SU-DHL-6 (cell line): ENCODE results near the gene ATG13.
"Not testable (repeated sequence)": the region's sequence is repeated elsewhere in the genome, so short reads cannot be mapped to it uniquely, and the experiment has no call there.

Experiments
- H2AFZ ChIP-seq: fragments of 200-600 bp; sonication (generic); 2 replicates; pipeline ENCODE4 v1.6.1; 2014; ENCODE audit warnings: low read depth, mild to moderate bottlenecking, moderate library complexity, mixed read lengths, antibody characterized with exemption, low read length; ENCODE audit not compliant: severe bottlenecking
- H3F3A ChIP-seq: fragments of 200-600 bp; shearing (Covaris generic); 2 replicates; pipeline ENCODE4 v1.6.0; 2016; ENCODE audit warnings: antibody characterized with exemption, mild to moderate bottlenecking; ENCODE audit not compliant: insufficient read depth
- H3K27ac ChIP-seq: fragments of 200-600 bp; sonication (generic); 2 replicates; pipeline ENCODE4 v1.5.1; 2016; ENCODE audit warnings: low read depth, mild to moderate bottlenecking, low read length, moderate library complexity, mixed read lengths
- H3K27me3 ChIP-seq: fragments of 200-600 bp; sonication (generic), shearing (Covaris generic); 2 replicates; pipeline ENCODE4 v1.6.0; 2014; ENCODE audit warnings: mild to moderate bottlenecking, low read length
- H3K36me3 ChIP-seq: fragments of 200-600 bp; sonication (generic); 2 replicates; pipeline ENCODE4 v1.6.1; 2014; ENCODE audit warnings: mild to moderate bottlenecking, low read length, mixed read lengths
- H3K4me2 ChIP-seq: fragments of 300-600, 200-600 bp; shearing (Covaris generic), sonication (generic); 2 replicates; pipeline ENCODE4 v1.6.0; 2014; ENCODE audit warnings: low read length, low read depth, mild to moderate bottlenecking; ENCODE audit not compliant: poor library complexity, severe bottlenecking
- H3K4me3 ChIP-seq: fragments of 200-600 bp; sonication (generic); 2 replicates; pipeline ENCODE4 v1.5.1; 2014; ENCODE audit warnings: antibody characterized with exemption, low read length, mild to moderate bottlenecking, mixed read lengths; ENCODE audit not compliant: insufficient read depth, poor library complexity, severe bottlenecking
- H3K79me2 ChIP-seq: fragments of 200-600 bp; sonication (generic); 2 replicates; pipeline ENCODE4 v1.6.1; 2014; ENCODE audit warnings: mild to moderate bottlenecking, low read length, moderate library complexity; ENCODE audit not compliant: insufficient read depth
- H3K9ac ChIP-seq: fragments of 200-600 bp; sonication (generic); 2 replicates; pipeline ENCODE4 v1.7.0; 2014; ENCODE audit warnings: mild to moderate bottlenecking, low read length
- H3K9me2 ChIP-seq: fragments of 200-600 bp; sonication (generic); replicated peaks from 2 replicates; pipeline ENCODE4 v1.6.1; 2014; ENCODE audit warnings: low read length; ENCODE audit not compliant: insufficient read depth
- H3K9me3 ChIP-seq: fragments of 200-600 bp; sonication (generic); 2 replicates; pipeline ENCODE4 v1.6.1; 2014; ENCODE audit warnings: low read length, mixed read lengths; ENCODE audit not compliant: insufficient read depth
- H4K20me1 ChIP-seq: fragments of 200-600 bp; sonication (generic); 2 replicates; pipeline ENCODE4 v1.6.1; 2014; ENCODE audit warnings: low read depth, mild to moderate bottlenecking, antibody characterized with exemption, low read length, moderate library complexity, mixed read lengths
- CTCF ChIP-seq: fragments of 200-600 bp; sonication (generic); IDR thresholded peaks from one replicate; pipeline ENCODE4 v1.5.1; 2017; ENCODE audit warnings: antibody characterized with exemption, mild to moderate bottlenecking, low read length, moderate library complexity; ENCODE audit not compliant: insufficient read depth, poor library complexity, severe bottlenecking
- EZH2phosphoT487 ChIP-seq: fragments of 200-600 bp; sonication (generic), shearing (Covaris generic); conservative IDR thresholded peaks from 2 replicates; pipeline ENCODE4 v1.6.1; 2018; ENCODE audit warnings: mild to moderate bottlenecking, antibody characterized with exemption, low read length, moderate library complexity, mixed read lengths

Gene ATG13

GRCh38 chr11:46701078-46701654, 83.8 kb downstream of the ATG13 start:
- H3K9ac ChIP-seq = peak overlapping the region; percentile 99
- H3K4me3 ChIP-seq = peak overlapping the region; percentile 99
- H3K9me2 ChIP-seq = no peaks in the 10 kb centered on the region
- H3K79me2 ChIP-seq = peaks cover 38% of the 10 kb centered on the region
- no peaks in the 10 kb centered on the region for H3F3A ChIP-seq
- H3K27me3 ChIP-seq = no peaks in the 10 kb centered on the region
- no peaks in the 10 kb centered on the region for H4K20me1 ChIP-seq
- peak overlapping the region; percentile 78 for H3K27ac ChIP-seq
- H2AFZ ChIP-seq = peak overlapping the region; percentile 100
- no peaks in the 10 kb centered on the region for H3K36me3 ChIP-seq
- H3K9me3 ChIP-seq = no peaks in the 10 kb centered on the region
- no peak for TF ChIP-seq CTCF
- no peak for TF ChIP-seq EZH2phosphoT487
- peak overlapping the region; percentile 93 for H3K4me2 ChIP-seq

GRCh38 chr11:46705070-46705688, 87.8 kb downstream of the ATG13 start:
- Histone ChIP-seq H3K79me2 (peaks cover 22% of the 10 kb centered on the region), H4K20me1 (no peaks in the 10 kb centered on the region)

GRCh38 chr11:46706886-46707285, 89.5 kb downstream of the ATG13 start:
- H3K9me2 ChIP-seq = no peaks in the 10 kb centered on the region
- no peak overlapping the region for H2AFZ ChIP-seq
- H3K4me3 ChIP-seq = no peak overlapping the region
- TF ChIP-seq EZH2phosphoT487 (no peak), CTCF (no peak)
- no peaks in the 10 kb centered on the region for H4K20me1 ChIP-seq
- H3K27ac ChIP-seq = no peak overlapping the region
- H3K27me3 ChIP-seq = no peaks in the 10 kb centered on the region
- H3K79me2 ChIP-seq = peaks cover 9% of the 10 kb centered on the region
- no peaks in the 10 kb centered on the region for H3K9me3 ChIP-seq
- H3K36me3 ChIP-seq = no peaks in the 10 kb centered on the region
- no peaks in the 10 kb centered on the region for H3F3A ChIP-seq
- no peak overlapping the region for H3K9ac ChIP-seq
- H3K4me2 ChIP-seq = no peak overlapping the region

More at GRCh38 chr11:46705070-46705688, 87.8 kb downstream of the ATG13 start:
- H3K27me3 ChIP-seq = no peaks in the 10 kb centered on the region
- no peak overlapping the region for H3K4me3 ChIP-seq
- no peaks in the 10 kb centered on the region for H3K9me3 ChIP-seq
- no peak overlapping the region for H3K27ac ChIP-seq
- no peaks in the 10 kb centered on the region for H3K36me3 ChIP-seq
- no peak overlapping the region for H2AFZ ChIP-seq
- TF ChIP-seq CTCF (no peak), EZH2phosphoT487 (no peak)
- no peaks in the 10 kb centered on the region for H3F3A ChIP-seq
- no peaks in the 10 kb centered on the region for H3K9me2 ChIP-seq
- no peak overlapping the region for H3K9ac ChIP-seq
- H3K4me2 ChIP-seq = no peak overlapping the region

GRCh38 chr11:46709351-46709750, 92.0 kb downstream of the ATG13 start:
- H3K9ac ChIP-seq, H3K4me3 ChIP-seq, H3K9me3 ChIP-seq, H3K4me2 ChIP-seq, H3F3A ChIP-seq, H3K27ac ChIP-seq, H4K20me1 ChIP-seq, H3K79me2 ChIP-seq, H3K27me3 ChIP-seq, H2AFZ ChIP-seq, H3K9me2 ChIP-seq, H3K36me3 ChIP-seq: not testable (repeated sequence)
